DMS153 (cell line): ENCODE results near the gene EFHC2.
A peak's percentile ranks its signal among the peaks of the same experiment; 100 is the strongest.
"Not testable (repeated sequence)": the region's sequence is repeated elsewhere in the genome, so short reads cannot be mapped to it uniquely, and the experiment has no call there.

Experiments used
- DNase-seq: peaks from one replicate; lab custom pipeline; 2025; lab: John Stamatoyannopoulos, UW

Gene EFHC2

GRCh38 chrX:44299177-44299576, 44.3 kb downstream of the EFHC2 start:
- DNase-seq = no peak

- no peak for DNase-seq
These were observed 51.9 kb downstream of the EFHC2 start for GRCh38 chrX:44291468-44292092.

GRCh38 chrX:44290718-44291117, 52.8 kb downstream of the EFHC2 start:
- DNase-seq = no peak

- DNase-seq = no peak
These were observed 60.7 kb downstream of the EFHC2 start for GRCh38 chrX:44282753-44283152.

- DNase-seq = no peak
These were observed 63.4 kb downstream of the EFHC2 start for GRCh38 chrX:44280116-44280515.

GRCh38 chrX:44274096-44274495, 69.4 kb downstream of the EFHC2 start:
- no peak for DNase-seq

- DNase-seq = no peak
These were observed 75.6 kb downstream of the EFHC2 start for GRCh38 chrX:44267861-44268260.

GRCh38 chrX:44267116-44267515, 76.4 kb downstream of the EFHC2 start:
- no peak for DNase-seq

- DNase-seq = no peak
These were observed 77.9 kb downstream of the EFHC2 start for GRCh38 chrX:44265559-44265958.

- no peak for DNase-seq
These were observed 78.5 kb downstream of the EFHC2 start for GRCh38 chrX:44264936-44265335.

GRCh38 chrX:44261286-44261685, 82.2 kb downstream of the EFHC2 start:
- no peak for DNase-seq

GRCh38 chrX:44260609-44261008, 82.9 kb downstream of the EFHC2 start:
- no peak for DNase-seq

GRCh38 chrX:44255742-44256141, 87.7 kb downstream of the EFHC2 start:
- DNase-seq = not testable (repeated sequence)

- no peak for DNase-seq
These were observed 89.9 kb downstream of the EFHC2 start for GRCh38 chrX:44253575-44253942.

- DNase-seq = peak; percentile 30
These were observed 90.5 kb downstream of the EFHC2 start for GRCh38 chrX:44252688-44253574.

GRCh38 chrX:44247468-44247867, 96.0 kb downstream of the EFHC2 start:
- DNase-seq = no peak

GRCh38 chrX:44246826-44247225, 96.6 kb downstream of the EFHC2 start:
- no peak for DNase-seq

- no peak for DNase-seq
These were observed 97.7 kb downstream of the EFHC2 start for GRCh38 chrX:44245733-44246132.

GRCh38 chrX:44244008-44244407, 99.5 kb downstream of the EFHC2 start:
- no peak for DNase-seq

- DNase-seq = no peak
These were observed 101.9 kb downstream of the EFHC2 start for GRCh38 chrX:44241546-44241945.

GRCh38 chrX:44240036-44240435, 103.4 kb downstream of the EFHC2 start:
- DNase-seq = no peak

- no peak for DNase-seq
These were observed 104.4 kb downstream of the EFHC2 start for GRCh38 chrX:44239036-44239435.

GRCh38 chrX:44235534-44235933, 107.9 kb downstream of the EFHC2 start:
- DNase-seq = no peak

- DNase-seq = no peak
These were observed 108.9 kb downstream of the EFHC2 start for GRCh38 chrX:44234541-44234940.
